Neural crest cell (in vitro differentiated cells): Measurements from ENCODE around the gene OSBPL10. TPM values are rescaled to one million over a fixed set of nuclear protein-coding genes. Genes with fewer than 3 reads are reported as not detected.
"Not testable (repeated sequence)": the region's sequence is repeated elsewhere in the genome, so short reads cannot be mapped to it uniquely, and the experiment has no call there.

Experiments
- DNase-seq: peaks from one replicate; pipeline ENCODE4 v3.0.0; 2021; ENCODE audit warnings: low read depth, mixed read lengths, low spot score
- H3K27ac Mint-ChIP-seq: one replicate; pipeline ENCODE4 v1.8.0; 2021; ENCODE audit warnings: mild to moderate bottlenecking, mixed read lengths; ENCODE audit not compliant: unreplicated experiment
- H3K27me3 Mint-ChIP-seq: 2 replicates; pipeline ENCODE4 v1.8.0; 2021; ENCODE audit warnings: low read depth, mild to moderate bottlenecking, mixed read lengths
- H3K36me3 Mint-ChIP-seq: 2 replicates; pipeline ENCODE4 v1.8.0; 2021; ENCODE audit warnings: low read depth, mild to moderate bottlenecking, mixed read lengths
- H3K4me1 Mint-ChIP-seq: 2 replicates; pipeline ENCODE4 v1.8.0; 2021; ENCODE audit warnings: mixed read lengths
- H3K4me3 Mint-ChIP-seq: one replicate; pipeline ENCODE4 v1.8.0; 2021; ENCODE audit warnings: mild to moderate bottlenecking, mixed read lengths
- H3K9me3 Mint-ChIP-seq: 2 replicates; pipeline ENCODE4 v1.8.0; 2021; ENCODE audit warnings: mixed read lengths
- total RNA-seq: library from RNA; stranded (reverse); gene quantifications from 2 replicates; pipeline ENCODE4 v1.2.1, GENCODE V29; 2021
- TF ChIP-seq, protein P1 (sequence below): fragments of 200-600 bp; sonication (generic); conservative IDR thresholded peaks from 2 replicates; pipeline ENCODE4 v1.5.0; 2021; ENCODE audit warnings: antibody characterized with exemption, mild to moderate bottlenecking

OSBPL10 gene
- total RNA-seq, 1 donor from 2014 or later: 18.7 TPM

DNA sequence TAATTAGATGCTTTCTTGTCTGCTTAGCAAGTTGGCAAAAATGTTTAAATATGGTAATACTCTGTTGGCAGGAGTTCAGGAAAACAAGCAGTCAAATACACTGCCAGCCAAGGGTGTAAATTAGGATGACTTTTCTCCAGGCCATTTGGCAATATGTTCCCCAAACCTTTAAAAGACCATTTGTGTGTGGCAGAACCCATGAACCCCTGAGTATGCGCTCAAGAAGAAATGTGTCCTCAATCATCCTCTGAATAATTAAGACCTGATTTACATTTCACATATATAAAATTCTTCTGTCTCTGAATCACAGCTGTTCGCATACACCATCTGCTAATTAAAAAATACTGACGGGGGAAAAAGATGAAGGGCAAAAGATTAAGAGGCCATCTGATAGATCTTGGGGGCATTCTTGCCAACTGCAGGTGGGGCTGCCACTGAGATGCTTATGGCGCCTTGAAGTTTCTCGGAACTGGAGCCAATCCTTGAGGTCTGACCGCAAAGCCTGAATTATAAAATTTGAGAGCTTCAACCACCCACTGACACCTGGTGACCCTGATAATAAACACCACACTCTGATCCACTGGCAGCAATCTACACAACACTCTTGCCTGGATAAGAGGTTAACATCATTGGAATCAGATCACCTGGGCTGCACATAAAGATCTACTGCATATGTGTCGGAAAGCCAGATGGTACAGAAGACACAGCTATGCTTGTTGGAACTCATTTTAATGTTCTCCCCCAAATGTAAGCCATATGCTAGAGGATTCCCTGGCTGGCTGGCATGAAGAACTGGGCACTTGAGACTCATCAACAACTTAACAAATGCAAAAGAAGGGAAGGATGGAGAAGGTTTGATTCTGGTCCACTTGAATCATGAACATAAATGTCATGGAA lies 190.6 kb downstream of the OSBPL10 start:
- Mint-ChIP-seq H3K27me3 (no peaks in the 10 kb centered on the region), H3K4me3 (no peak overlapping the region), H3K27ac (no peak overlapping the region), H3K9me3 (no peaks in the 10 kb centered on the region), H3K4me1 (peaks cover 4% of the 10 kb centered on the region), H3K36me3 (no peaks in the 10 kb centered on the region)
- DNase-seq: no peak
- TF ChIP-seq, protein P1, sequence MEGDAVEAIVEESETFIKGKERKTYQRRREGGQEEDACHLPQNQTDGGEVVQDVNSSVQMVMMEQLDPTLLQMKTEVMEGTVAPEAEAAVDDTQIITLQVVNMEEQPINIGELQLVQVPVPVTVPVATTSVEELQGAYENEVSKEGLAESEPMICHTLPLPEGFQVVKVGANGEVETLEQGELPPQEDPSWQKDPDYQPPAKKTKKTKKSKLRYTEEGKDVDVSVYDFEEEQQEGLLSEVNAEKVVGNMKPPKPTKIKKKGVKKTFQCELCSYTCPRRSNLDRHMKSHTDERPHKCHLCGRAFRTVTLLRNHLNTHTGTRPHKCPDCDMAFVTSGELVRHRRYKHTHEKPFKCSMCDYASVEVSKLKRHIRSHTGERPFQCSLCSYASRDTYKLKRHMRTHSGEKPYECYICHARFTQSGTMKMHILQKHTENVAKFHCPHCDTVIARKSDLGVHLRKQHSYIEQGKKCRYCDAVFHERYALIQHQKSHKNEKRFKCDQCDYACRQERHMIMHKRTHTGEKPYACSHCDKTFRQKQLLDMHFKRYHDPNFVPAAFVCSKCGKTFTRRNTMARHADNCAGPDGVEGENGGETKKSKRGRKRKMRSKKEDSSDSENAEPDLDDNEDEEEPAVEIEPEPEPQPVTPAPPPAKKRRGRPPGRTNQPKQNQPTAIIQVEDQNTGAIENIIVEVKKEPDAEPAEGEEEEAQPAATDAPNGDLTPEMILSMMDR: no peak

DNA sequence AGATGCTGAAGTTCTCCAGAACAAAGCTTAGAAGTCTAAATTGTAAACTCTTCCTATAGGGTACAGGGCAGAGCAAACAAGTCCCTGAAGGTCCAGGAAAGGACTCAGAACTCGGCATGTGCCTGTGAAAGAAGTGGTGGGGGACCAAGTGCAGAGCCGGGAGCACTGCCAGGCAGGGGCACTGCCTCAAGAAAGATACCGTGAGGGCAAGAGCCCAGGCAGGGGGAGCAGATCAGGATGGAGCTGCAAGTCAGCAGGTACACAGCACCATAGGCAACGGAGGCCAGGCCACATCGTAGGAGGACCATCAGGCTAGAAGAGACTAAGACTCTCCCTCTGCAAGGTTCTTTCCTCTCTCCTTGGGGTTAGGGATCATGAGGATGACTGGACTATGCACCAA lies 191.6 kb downstream of the OSBPL10 start:
- H3K4me1 Mint-ChIP-seq: peaks cover 4% of the 10 kb centered on the region
- TF ChIP-seq, protein P1: no peak
- H3K27ac Mint-ChIP-seq: no peak overlapping the region
- no peak overlapping the region for H3K4me3 Mint-ChIP-seq
- H3K9me3 Mint-ChIP-seq: no peaks in the 10 kb centered on the region
- no peak for DNase-seq
- no peaks in the 10 kb centered on the region for H3K27me3 Mint-ChIP-seq
- no peaks in the 10 kb centered on the region for H3K36me3 Mint-ChIP-seq

DNA sequence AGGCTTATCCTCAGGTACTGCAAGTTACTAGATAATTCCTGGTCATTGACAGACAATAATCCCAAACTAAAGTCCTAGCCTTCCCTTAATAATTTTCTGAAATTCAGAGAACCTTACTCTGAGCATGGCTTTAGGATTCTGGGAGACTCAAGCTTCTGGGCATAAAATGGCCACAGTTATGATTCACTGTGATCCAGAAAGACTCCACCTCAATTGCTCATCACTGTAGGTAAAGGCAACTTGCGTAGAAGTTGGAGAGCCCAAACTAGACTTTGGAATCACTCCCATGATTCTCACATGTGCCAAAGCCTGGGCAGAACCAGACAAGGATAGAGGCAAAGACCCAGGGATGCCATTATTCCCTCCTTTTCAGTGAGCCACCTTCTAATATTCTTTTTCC lies 195.3 kb downstream of the OSBPL10 start:
- Mint-ChIP-seq H3K27ac (no peak overlapping the region), H3K36me3 (no peaks in the 10 kb centered on the region), H3K9me3 (no peaks in the 10 kb centered on the region), H3K4me3 (no peak overlapping the region), H3K4me1 (no peaks in the 10 kb centered on the region), H3K27me3 (no peaks in the 10 kb centered on the region)
- no peak for DNase-seq
- TF ChIP-seq, protein P1: no peak

DNA sequence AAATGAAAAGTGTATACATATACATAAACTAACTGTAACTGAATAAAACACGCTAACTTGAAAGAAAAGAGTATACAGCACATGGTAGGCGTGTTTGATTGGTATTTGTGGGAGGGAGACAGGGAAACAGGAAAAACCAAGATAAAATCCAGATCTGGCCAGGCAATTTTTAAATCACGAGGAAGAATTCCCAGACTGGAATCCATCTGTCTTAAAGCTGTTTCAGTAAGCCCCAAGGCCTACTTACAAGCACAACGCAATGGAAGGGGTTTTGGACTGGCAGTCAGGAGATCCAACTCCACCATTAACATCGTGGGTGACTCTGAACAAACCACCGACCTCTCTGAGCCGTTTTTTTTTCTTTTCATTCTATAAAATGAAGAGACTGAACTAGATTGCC lies 195.8 kb downstream of the OSBPL10 start:
- no peaks in the 10 kb centered on the region for H3K36me3 Mint-ChIP-seq
- H3K9me3 Mint-ChIP-seq: peaks cover 2% of the 10 kb centered on the region
- H3K27me3 Mint-ChIP-seq: no peaks in the 10 kb centered on the region
- H3K4me1 Mint-ChIP-seq: no peaks in the 10 kb centered on the region
- no peak overlapping the region for H3K4me3 Mint-ChIP-seq
- no peak overlapping the region for H3K27ac Mint-ChIP-seq
- TF ChIP-seq, protein P1: no peak
- no peak for DNase-seq

DNA sequence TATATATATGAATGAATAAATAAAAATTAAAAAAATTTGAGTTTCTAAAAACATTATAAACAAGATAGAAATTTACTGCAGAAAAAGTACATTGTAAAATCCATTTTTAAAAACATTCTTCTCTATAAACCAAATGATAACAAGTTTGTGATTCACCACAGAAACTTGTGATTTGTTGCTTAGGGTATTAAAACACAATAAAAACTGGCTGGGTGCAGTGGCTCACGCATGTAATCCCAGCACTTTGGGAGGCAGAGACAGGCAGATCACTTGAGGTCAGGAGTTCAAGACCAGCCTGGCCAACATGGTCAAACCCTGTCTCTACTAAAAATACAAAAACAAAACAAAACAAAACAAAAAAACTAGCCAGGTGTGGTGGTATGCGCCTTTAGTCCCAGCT lies 197.2 kb downstream of the OSBPL10 start:
- H3K36me3 Mint-ChIP-seq, DNase-seq, H3K4me1 Mint-ChIP-seq, H3K4me3 Mint-ChIP-seq, H3K27me3 Mint-ChIP-seq, H3K27ac Mint-ChIP-seq: not testable (repeated sequence)
- peaks cover 10% of the 10 kb centered on the region for H3K9me3 Mint-ChIP-seq

DNA sequence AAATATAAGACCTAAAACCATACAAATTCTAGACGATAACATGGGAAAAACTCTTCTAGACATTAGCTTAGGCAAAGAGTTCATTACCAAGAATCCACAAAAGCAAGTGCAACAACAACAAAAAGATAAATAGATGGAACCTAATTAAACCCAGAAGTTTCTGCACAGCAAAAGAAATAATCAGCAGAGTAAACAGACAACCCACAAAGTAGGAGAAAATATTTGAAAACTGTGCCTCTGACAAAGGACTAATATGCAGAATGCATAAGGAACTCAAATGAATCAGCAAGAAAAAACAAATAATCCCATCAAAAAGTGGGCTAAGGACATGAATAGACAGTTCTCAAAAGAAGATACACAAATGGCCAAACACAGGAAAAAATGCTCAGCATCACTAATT lies 198.8 kb downstream of the OSBPL10 start:
- peaks cover 11% of the 10 kb centered on the region for H3K9me3 Mint-ChIP-seq
- H3K27ac Mint-ChIP-seq, H3K27me3 Mint-ChIP-seq, H3K4me3 Mint-ChIP-seq, H3K4me1 Mint-ChIP-seq, DNase-seq: not testable (repeated sequence)
- H3K36me3 Mint-ChIP-seq: peaks cover 13% of the 10 kb centered on the region
